A673 (cell line): ENCODE data around the gene ABCG5. TPM values are rescaled to one million over a fixed set of nuclear protein-coding genes. Genes with fewer than 3 reads are reported as not detected.

Source experiments
- BruUV-seq: library from RNA; stranded (reverse); fragments of 400-500 nt; replicated peaks from 2 replicates; lab custom pipeline; 2021; lab: Mats Ljungman, UMichigan
- CTCF ChIA-PET: fragments of 300-600 bp; sonication (Branson Sonifier 250); formaldehyde crosslinking; loops from one replicate; lab custom pipeline; 2022; ENCODE audit warnings: antibody characterized with exemption; lab: Charles Lee
- POLR2A ChIA-PET: fragments of 300-600 bp; sonication (Branson Sonifier 250); formaldehyde crosslinking; loops from one replicate; lab custom pipeline; 2022; ENCODE audit warnings: antibody characterized with exemption; ENCODE audit not compliant: low non-redundant PET; lab: Charles Lee
- DNase-seq: peaks from one replicate; pipeline ENCODE4 v3.0.0-alpha.2; 2015; ENCODE audit warnings: low spot score
- H3K27ac ChIP-seq: fragments of 200-600 bp; sonication (generic); 2 replicates; pipeline ENCODE4 v1.5.1; 2016; ENCODE audit warnings: mixed run types, low read depth, mild to moderate bottlenecking, mixed read lengths, antibody characterized with exemption, low read length; ENCODE audit not compliant: poor library complexity, severe bottlenecking
- H3K27me3 ChIP-seq: fragments of 200-600 bp; sonication (generic); replicated peaks from 2 replicates; pipeline ENCODE4 v1.6.1; 2017; ENCODE audit warnings: mixed run types, low read depth, mild to moderate bottlenecking, mixed read lengths, antibody characterized with exemption, low read length; ENCODE audit not compliant: insufficient read depth, poor library complexity
- H3K36me3 ChIP-seq: fragments of 200-600 bp; sonication (generic); 2 replicates; pipeline ENCODE4 v1.6.1; 2016; ENCODE audit warnings: mixed run types, mild to moderate bottlenecking, mixed read lengths, antibody characterized with exemption, low read length; ENCODE audit not compliant: insufficient read depth, poor library complexity, severe bottlenecking
- H3K4me1 ChIP-seq: fragments of 200-600 bp; sonication (generic); 2 replicates; pipeline ENCODE4 v1.6.1; 2017; ENCODE audit warnings: mixed run types, mild to moderate bottlenecking, mixed read lengths, antibody characterized with exemption, low read length; ENCODE audit not compliant: insufficient read depth, poor library complexity, severe bottlenecking
- H3K4me3 ChIP-seq: fragments of 200-600 bp; sonication (generic); 2 replicates; pipeline ENCODE4 v1.5.1; 2016; ENCODE audit warnings: low read depth, mixed run types, mild to moderate bottlenecking, mixed read lengths, low read length; ENCODE audit not compliant: poor library complexity, severe bottlenecking
- H3K9me3 ChIP-seq: fragments of 200-600 bp; sonication (generic); 2 replicates; pipeline ENCODE4 v1.6.1; 2016; ENCODE audit warnings: mixed run types, low read depth, mild to moderate bottlenecking, mixed read lengths, antibody characterized with exemption, low read length; ENCODE audit not compliant: poor library complexity, severe bottlenecking
- EZH2 ChIP-seq: fragments of 200-600 bp; sonication (generic); IDR thresholded peaks from 2 replicates; pipeline ENCODE4 v1.6.1; 2017; ENCODE audit warnings: borderline replicate concordance, low read depth, mild to moderate bottlenecking, mixed read lengths, antibody characterized with exemption, low read length; ENCODE audit not compliant: poor library complexity, severe bottlenecking
- intact Hi-C: fragments of 100-400 bp; cut with micrococcal nuclease; formaldehyde crosslinking; loops from one replicate; pipeline ENCODE4 v1.10.0; 2022; ENCODE audit not compliant: unreplicated experiment
- total RNA-seq: library from RNA; stranded (reverse); gene quantifications from 2 replicates; pipeline ENCODE4 v1.2.3, GENCODE V29; 2021
- TF ChIP-seq, protein P1 (sequence below): fragments of 300-800, 200-600 bp; sonication (generic); conservative IDR thresholded peaks from 2 replicates; pipeline ENCODE4 v1.5.1; 2017; ENCODE audit warnings: low read depth, mild to moderate bottlenecking, antibody characterized with exemption, low read length, moderate library complexity, mixed read lengths

The ABCG5 gene
- total RNA-seq, 1 experiment from 2014 or later: not detected

DNA sequence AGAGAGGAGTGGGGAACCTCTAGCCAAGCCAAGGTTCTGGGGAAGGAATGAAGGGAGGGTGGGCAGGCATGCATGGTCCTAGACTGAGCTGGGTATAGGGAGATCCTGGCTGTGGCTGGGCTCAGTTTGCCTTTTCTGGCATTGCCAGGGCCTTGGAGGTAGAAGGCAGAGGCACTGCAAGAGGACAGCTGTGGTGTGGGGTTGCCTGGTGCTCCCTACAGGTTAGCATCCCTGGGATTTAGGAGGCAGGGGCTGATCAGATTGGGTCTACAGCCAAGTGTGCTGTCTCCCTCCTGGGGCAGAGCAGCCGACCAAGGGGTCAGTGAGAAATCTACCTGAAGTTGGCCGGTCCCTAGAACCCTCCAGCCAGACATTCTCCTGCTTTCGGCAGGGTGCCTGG is 16.0 kb upstream of the ABCG5 start:
- H3K9me3 ChIP-seq: no peaks in the 10 kb centered on the region
- no peak overlapping the region for H3K27ac ChIP-seq
- no peak overlapping the region for H3K4me3 ChIP-seq
- BruUV-seq: no TSS peak
- no peak for TF ChIP-seq EZH2
- TF ChIP-seq, protein P1, sequence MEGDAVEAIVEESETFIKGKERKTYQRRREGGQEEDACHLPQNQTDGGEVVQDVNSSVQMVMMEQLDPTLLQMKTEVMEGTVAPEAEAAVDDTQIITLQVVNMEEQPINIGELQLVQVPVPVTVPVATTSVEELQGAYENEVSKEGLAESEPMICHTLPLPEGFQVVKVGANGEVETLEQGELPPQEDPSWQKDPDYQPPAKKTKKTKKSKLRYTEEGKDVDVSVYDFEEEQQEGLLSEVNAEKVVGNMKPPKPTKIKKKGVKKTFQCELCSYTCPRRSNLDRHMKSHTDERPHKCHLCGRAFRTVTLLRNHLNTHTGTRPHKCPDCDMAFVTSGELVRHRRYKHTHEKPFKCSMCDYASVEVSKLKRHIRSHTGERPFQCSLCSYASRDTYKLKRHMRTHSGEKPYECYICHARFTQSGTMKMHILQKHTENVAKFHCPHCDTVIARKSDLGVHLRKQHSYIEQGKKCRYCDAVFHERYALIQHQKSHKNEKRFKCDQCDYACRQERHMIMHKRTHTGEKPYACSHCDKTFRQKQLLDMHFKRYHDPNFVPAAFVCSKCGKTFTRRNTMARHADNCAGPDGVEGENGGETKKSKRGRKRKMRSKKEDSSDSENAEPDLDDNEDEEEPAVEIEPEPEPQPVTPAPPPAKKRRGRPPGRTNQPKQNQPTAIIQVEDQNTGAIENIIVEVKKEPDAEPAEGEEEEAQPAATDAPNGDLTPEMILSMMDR: no peak
- H3K4me1 ChIP-seq: no peaks in the 10 kb centered on the region
- ChIA-PET CTCF (interaction anchor here (0.5 kb wide), 1 partner anchor 13 kb away, joined by 3 read pairs; no protein-coding TSS in a partner anchor), POLR2A (no interaction called here)
- no peaks in the 10 kb centered on the region for H3K36me3 ChIP-seq
- no peak for DNase-seq
- intact Hi-C loops: no loop called here
- peaks cover 44% of the 10 kb centered on the region for H3K27me3 ChIP-seq

DNA sequence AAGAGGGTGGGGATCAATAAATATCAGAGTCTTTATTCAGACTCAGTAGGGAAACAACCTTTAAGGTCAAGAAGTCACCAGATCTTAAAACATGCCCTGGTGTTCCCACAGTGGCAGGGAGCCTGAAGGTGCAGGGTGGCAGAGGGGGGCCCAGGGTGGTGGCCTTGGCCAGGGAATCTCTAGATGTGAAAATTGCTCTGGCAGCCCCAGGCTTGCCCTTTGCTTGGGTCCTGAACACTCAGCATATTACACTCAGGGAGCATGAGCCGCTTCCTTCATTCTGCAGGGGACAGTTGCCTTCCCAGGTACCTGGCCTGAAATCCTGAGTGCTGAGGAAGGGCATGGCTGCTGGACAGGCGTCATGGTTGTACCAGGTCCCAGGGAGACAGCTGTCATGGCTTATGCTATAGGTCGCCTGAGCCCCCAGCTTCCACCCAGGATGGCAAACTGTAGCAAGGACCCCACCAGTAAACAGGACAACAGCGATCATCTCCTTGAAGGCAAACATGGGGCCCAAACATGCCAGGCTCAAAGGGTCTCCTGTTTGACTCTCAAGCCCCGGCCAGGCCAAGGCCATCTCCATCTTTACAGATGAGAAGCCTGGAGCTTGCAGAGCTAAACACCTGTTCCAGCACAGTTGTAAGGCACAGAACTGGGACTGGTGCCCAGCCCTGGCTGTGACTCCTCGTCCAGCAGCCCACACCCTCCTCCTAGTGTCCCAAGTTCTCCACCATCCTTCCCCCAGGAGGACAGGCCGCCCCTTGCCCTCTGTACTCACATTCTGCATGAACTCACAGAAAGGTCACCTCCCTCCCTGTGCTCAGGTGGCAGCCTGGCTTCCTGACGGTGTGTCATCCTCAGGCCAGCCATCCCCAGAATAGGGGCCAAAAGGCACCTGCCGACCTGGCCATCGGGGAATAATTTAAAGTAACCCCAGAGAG is 14.8 kb upstream of the ABCG5 start:
- no peak overlapping the region for H3K27ac ChIP-seq
- peaks cover 34% of the 10 kb centered on the region for H3K27me3 ChIP-seq
- TF ChIP-seq, protein P1: no peak
- no peak for TF ChIP-seq EZH2
- DNase-seq: no peak
- H3K9me3 ChIP-seq: no peaks in the 10 kb centered on the region
- BruUV-seq: no TSS peak
- H3K4me3 ChIP-seq: no peak overlapping the region
- no peaks in the 10 kb centered on the region for H3K36me3 ChIP-seq
- POLR2A ChIA-PET: interaction anchor here (0.6 kb wide), 1 partner anchor 909 kb away, joined by 3 read pairs; no protein-coding TSS in a partner anchor
- no peaks in the 10 kb centered on the region for H3K4me1 ChIP-seq
- CTCF ChIA-PET: no interaction called here
- intact Hi-C loops: no loop called here

DNA sequence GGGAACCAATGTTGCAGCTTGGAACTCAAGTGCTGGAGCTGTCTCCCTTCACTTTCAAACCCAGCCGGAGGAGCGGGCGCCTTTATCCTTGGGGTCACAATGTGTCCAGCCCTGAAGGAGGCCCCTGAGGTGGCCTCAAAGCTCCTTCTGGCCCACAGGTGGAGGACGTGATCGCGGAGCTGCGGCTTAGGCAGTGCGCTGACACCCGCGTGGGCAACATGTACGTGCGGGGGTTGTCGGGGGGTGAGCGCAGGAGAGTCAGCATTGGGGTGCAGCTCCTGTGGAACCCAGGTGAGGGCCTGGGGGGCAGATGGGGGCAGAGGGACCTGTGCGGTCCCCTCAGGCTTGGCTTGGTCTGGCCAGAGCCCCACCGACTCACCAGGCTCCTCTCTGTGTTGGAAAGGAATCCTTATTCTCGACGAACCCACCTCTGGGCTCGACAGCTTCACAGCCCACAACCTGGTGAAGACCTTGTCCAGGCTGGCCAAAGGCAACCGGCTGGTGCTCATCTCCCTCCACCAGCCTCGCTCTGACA is 13.6 kb upstream of the ABCG5 start:
- ChIA-PET POLR2A (no interaction called here), CTCF (no interaction called here)
- intact Hi-C loops: no loop called here

More for the DNA sequence above, 13.6 kb upstream of the ABCG5 start:
- Histone ChIP-seq H3K36me3 (no peaks in the 10 kb centered on the region), H3K4me1 (no peaks in the 10 kb centered on the region), H3K4me3 (no peak overlapping the region), H3K9me3 (no peaks in the 10 kb centered on the region), H3K27me3 (peaks cover 23% of the 10 kb centered on the region), H3K27ac (no peak overlapping the region)
- no TSS peak for BruUV-seq
- no peak for DNase-seq
- TF ChIP-seq, protein P1: no peak
- no peak for TF ChIP-seq EZH2
